SK-N-SH (cell line): ENCODE measurements around the gene CHST11. TPM values are rescaled to one million over a fixed set of nuclear protein-coding genes. Genes with fewer than 3 reads are reported as not detected.
A peak's percentile ranks its signal among the peaks of the same experiment; 100 is the strongest.

Experiments
- CTCF ChIA-PET: fragments of 300-600, 350-600 bp; formaldehyde crosslinking; extraction: SDS; loops from one replicate; lab custom pipeline; 2021; lab: Yijun Ruan, JAX
- POLR2A ChIA-PET: fragments of 350-600 bp; sonication (Branson Sonifier 250); formaldehyde crosslinking; extraction: SDS; loops from one replicate; lab custom pipeline; 2020; ENCODE audit warnings: antibody characterized with exemption, inconsistent platforms; lab: Yijun Ruan, JAX
- DNase-seq: peaks from one replicate; pipeline ENCODE4 v3.0.0; 2012
- H2AFZ ChIP-seq: fragments of 200-600 bp; sonication (generic); 2 replicates; pipeline ENCODE4 v1.8.1; 2016; ENCODE audit warnings: antibody characterized with exemption, mild to moderate bottlenecking, low read depth
- H3F3A ChIP-seq: fragments of 200-600 bp; sonication (generic); replicated peaks from 2 replicates; pipeline ENCODE3; 2016; ENCODE audit warnings: antibody characterized with exemption, mild to moderate bottlenecking; ENCODE audit not compliant: insufficient read depth
- H3K27ac ChIP-seq, 2 experiments: fragments of 200-500 bp in 1 of 2; fragments of 200-600 bp in 1 of 2; sonication (Bioruptor generic) in 1 of 2; sonication (generic), shearing (Covaris generic) in 1 of 2; 2 replicates each; pipeline versions ENCODE4 v1.5.1 to v1.6.1; 2014 to 2016; ENCODE audit warnings: low read depth in 2 of 2, inconsistent platforms in 1 of 2, low read length in 1 of 2, mild to moderate bottlenecking in 1 of 2, mixed read lengths in 1 of 2
- H3K27me3 ChIP-seq: fragments of 200-600 bp; sonication (generic), shearing (Covaris generic); 2 replicates; pipeline ENCODE4 v1.6.1; 2016; ENCODE audit warnings: mixed run types; ENCODE audit not compliant: insufficient read depth
- H3K36me3 ChIP-seq, 2 experiments: fragments of 200-500 bp in 1 of 2; fragments of 200-600 bp in 1 of 2; sonication (Bioruptor generic) in 1 of 2; sonication (generic) in 1 of 2; replicated peaks in 1 of 2; 2 replicates each; pipeline versions ENCODE3 to v1.5.1; 2014 to 2016; ENCODE audit warnings: low read length in 1 of 2, mild to moderate bottlenecking in 1 of 2; ENCODE audit not compliant: insufficient read depth in 2 of 2, control insufficient read depth in 1 of 2
- H3K4me1 ChIP-seq, 2 experiments: fragments of 200-500 bp in 1 of 2; fragments of 200-600 bp in 1 of 2; sonication (Bioruptor generic) in 1 of 2; sonication (generic), shearing (Covaris generic) in 1 of 2; 2 replicates each; pipeline versions ENCODE4 v1.5.1 to v1.6.1; 2014 to 2016; ENCODE audit warnings: low read depth in 1 of 2, low read length in 1 of 2, mixed run types in 1 of 2; ENCODE audit not compliant: insufficient read depth in 2 of 2, control insufficient read depth in 1 of 2
- H3K4me2 ChIP-seq: fragments of 200-600 bp; sonication (generic), shearing (Covaris generic); 2 replicates; pipeline ENCODE4 v1.6.1; 2017; ENCODE audit warnings: mixed run types
- H3K4me3 ChIP-seq, 2 experiments: fragments of 200-500 bp in 1 of 2; fragments of 200-600 bp in 1 of 2; sonication (Bioruptor generic) in 1 of 2; sonication (generic), shearing (Covaris generic) in 1 of 2; 2 replicates each; pipeline versions ENCODE4 v1.5.1 to v1.8.1; 2014 to 2016; ENCODE audit warnings: low read depth in 2 of 2, inconsistent platforms in 1 of 2, low read length in 1 of 2, mild to moderate bottlenecking in 1 of 2, mixed read lengths in 1 of 2, moderate library complexity in 1 of 2
- H3K79me2 ChIP-seq: fragments of 200-600 bp; sonication (generic); 2 replicates; pipeline ENCODE4 v1.8.1; 2017; ENCODE audit warnings: mild to moderate bottlenecking; ENCODE audit not compliant: insufficient read depth
- H3K9ac ChIP-seq: fragments of 200-600 bp; sonication (generic); 2 replicates; pipeline ENCODE4 v1.6.1; 2017; ENCODE audit warnings: mixed run types
- H3K9me2 ChIP-seq: fragments of 200-600 bp; sonication (generic); 2 replicates; pipeline ENCODE4 v1.6.1; 2017; ENCODE audit warnings: mixed run types
- H3K9me3 ChIP-seq: fragments of 200-600 bp; sonication (generic); 2 replicates; pipeline ENCODE4 v1.6.1; 2017; ENCODE audit warnings: mixed run types, mild to moderate bottlenecking, moderate library complexity
- H4K20me1 ChIP-seq: fragments of 200-600 bp; sonication (generic); 2 replicates; pipeline ENCODE4 v1.6.1; 2017; ENCODE audit warnings: mild to moderate bottlenecking, mixed run types; ENCODE audit not compliant: insufficient read depth
- ELF1 ChIP-seq: IDR thresholded peaks from 2 replicates; pipeline ENCODE4 v1.4.0; 2012
- EP300 ChIP-seq, 2 experiments: IDR thresholded peaks; 2 replicates each; pipeline versions ENCODE4 v1.4.0 to v1.6.1; 2012; ENCODE audit warnings: borderline replicate concordance in 1 of 2, low read depth in 1 of 2, low read length in 1 of 2
- FOSL2 ChIP-seq: IDR thresholded peaks from 2 replicates; pipeline ENCODE4 v1.4.0; 2012; ENCODE audit warnings: low read depth, mild to moderate bottlenecking, moderate library complexity, borderline replicate concordance
- FOXM1 ChIP-seq: IDR thresholded peaks from 2 replicates; pipeline ENCODE4 v1.4.0; 2012; ENCODE audit warnings: low read depth, mild to moderate bottlenecking
- GABPA ChIP-seq: IDR thresholded peaks from 2 replicates; pipeline ENCODE4 v1.4.0; 2012; ENCODE audit warnings: low read depth, mild to moderate bottlenecking
- GATA2 ChIP-seq: sonication (generic); formaldehyde crosslinking; IDR thresholded peaks from 2 replicates; pipeline ENCODE4 v1.5.0; 2020; ENCODE audit warnings: mild to moderate bottlenecking, missing genetic modification reagents
- IRF3 ChIP-seq: fragments of 150-350 bp; IDR thresholded peaks from 2 replicates; pipeline ENCODE4 v1.6.1; 2016; ENCODE audit warnings: mild to moderate bottlenecking, low read depth, low read length
- MEF2A ChIP-seq: IDR thresholded peaks from 2 replicates; pipeline ENCODE4 v1.4.0; 2012; ENCODE audit warnings: low read depth, borderline replicate concordance
- NFIC ChIP-seq: IDR thresholded peaks from 2 replicates; pipeline ENCODE4 v1.4.0; 2012; ENCODE audit warnings: borderline replicate concordance
- NRF1 ChIP-seq: IDR thresholded peaks from 2 replicates; pipeline ENCODE4 v1.6.1; 2012; ENCODE audit warnings: low read depth, mild to moderate bottlenecking, low read length
- PBX3 ChIP-seq: IDR thresholded peaks from 2 replicates; pipeline ENCODE4; 2012
- POLR2AphosphoS5 ChIP-seq: IDR thresholded peaks from 2 replicates; pipeline ENCODE4 v1.6.1; 2012; ENCODE audit warnings: low read depth, low read length
- RAD21 ChIP-seq: IDR thresholded peaks from 2 replicates; pipeline ENCODE4 v1.6.1; 2012; ENCODE audit warnings: mild to moderate bottlenecking, low read length
- RFX5 ChIP-seq: IDR thresholded peaks from 2 replicates; pipeline ENCODE4 v1.6.1; 2012; ENCODE audit warnings: mild to moderate bottlenecking, improper control_type of control experiment, low read length
- RXRA ChIP-seq: IDR thresholded peaks from 2 replicates; pipeline ENCODE4 v1.4.0; 2012; ENCODE audit warnings: low read depth, mild to moderate bottlenecking, borderline replicate concordance
- SIN3A ChIP-seq: IDR thresholded peaks from 2 replicates; pipeline ENCODE4 v1.6.1; 2012; ENCODE audit warnings: low read depth, mild to moderate bottlenecking, low read length, moderate library complexity, borderline replicate concordance
- TCF12 ChIP-seq: IDR thresholded peaks from 2 replicates; pipeline ENCODE4 v1.4.0; 2012
- WGBS: methylation state at CpG from one replicate; pipeline ENCODE4 v1.1.6; 2017; ENCODE audit warnings: low lambda C conversion rate; 5-methylcytosine and 5-hydroxymethylcytosine counted together
- polyA plus RNA-seq, 3 experiments: library from polyadenylated mRNA; depleted of rRNA; stranded (reverse); fragments of >200 nt; gene quantifications; 2 replicates each; pipeline ENCODE4 v1.2.3, GENCODE V29; 2012
- TF ChIP-seq, protein P1 (sequence below): IDR thresholded peaks from 2 replicates; pipeline ENCODE4 v1.4.0; 2012; ENCODE audit warnings: low read depth, borderline replicate concordance
- TF ChIP-seq, protein P2 (sequence below): IDR thresholded peaks from 2 replicates; pipeline ENCODE4 v1.6.1; 2012; ENCODE audit warnings: mild to moderate bottlenecking, low read depth, low read length, moderate library complexity

CHST11 gene
- polyA plus RNA-seq, 1 of the 3 experiments (the other 2 are of a cell fraction): 18.6 TPM

- H3F3A ChIP-seq: peaks cover 10% of the 10 kb centered on the region
- ChIA-PET POLR2A (no interaction called here), CTCF (interaction anchor here (1.1 kb wide), 1 partner anchor 182 kb away, joined by 4 read pairs; no protein-coding TSS in a partner anchor)
- H3K9me3 ChIP-seq: no peaks in the 10 kb centered on the region
- TF ChIP-seq PBX3: no peak
- no peak overlapping the region for H3K27ac ChIP-seq
- DNase-seq: no peak
- no peaks in the 10 kb centered on the region for H3K36me3 ChIP-seq
- 0 out of 2 replicates have a peak, but pooled peaks cover 3% of the 10 kb centered on the region for H3K79me2 ChIP-seq
- WGBS: 97% methylated on average over 7 of the region's 7 CpGs
- no peak overlapping the region for H2AFZ ChIP-seq
- H3K9me2 ChIP-seq: no peaks in the 10 kb centered on the region
- peaks cover 0 to 21% of the 10 kb centered on the region in 2 experiments; a peak in 2 of 4 replicates for H3K4me1 ChIP-seq
- no peaks in the 10 kb centered on the region for H4K20me1 ChIP-seq
- H3K9ac ChIP-seq: no peak overlapping the region
- H3K4me2 ChIP-seq: no peak overlapping the region
- H3K27me3 ChIP-seq: no peaks in the 10 kb centered on the region
- H3K4me3 ChIP-seq: no peak overlapping the region
Measured at GRCh38 chr12:104619305-104619704, 162.6 kb downstream of the CHST11 start.

DNA sequence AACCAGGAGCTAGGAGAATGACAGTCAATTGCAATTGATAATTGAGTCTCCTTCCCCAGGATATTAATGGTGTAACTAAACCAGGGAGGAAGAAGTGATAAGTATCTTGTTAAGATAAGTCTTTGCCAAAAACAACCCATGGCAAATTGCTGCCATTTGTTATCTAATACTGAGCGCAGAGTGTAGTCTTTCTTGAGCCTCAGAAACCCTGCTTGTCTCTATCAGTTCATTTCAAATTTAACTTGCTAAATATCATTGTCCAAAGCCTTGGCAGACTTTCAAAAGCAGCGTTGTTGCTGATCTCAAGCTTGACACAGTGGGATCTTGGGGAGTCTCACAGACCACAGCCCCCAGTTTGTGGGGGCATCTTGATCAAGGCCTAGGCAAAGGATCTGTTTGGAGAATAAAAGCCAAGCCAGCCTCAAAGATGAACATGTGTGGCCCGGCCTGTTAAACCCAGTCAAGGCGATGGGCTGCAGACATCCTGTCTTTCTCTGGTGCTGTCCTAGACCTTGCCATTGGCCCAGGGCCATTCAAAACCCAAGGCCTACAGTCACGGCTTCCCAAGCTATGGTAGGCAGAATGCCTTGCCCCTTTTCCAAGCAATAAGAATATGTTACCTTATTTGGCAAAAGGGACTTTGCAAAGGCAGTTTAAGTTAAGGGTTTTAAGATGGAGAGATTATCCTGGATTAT lies 164.2 kb downstream of the CHST11 start:
- peak; percentile 73 for DNase-seq
- Histone ChIP-seq H3K4me3 (no peak overlapping the region), H3K79me2 (0 out of 2 replicates have a peak, but pooled peaks cover 3% of the 10 kb centered on the region), H3K27ac (peak overlapping the region; percentile 45 to 80; a peak in 3 of 4 replicates), H3K27me3 (no peaks in the 10 kb centered on the region), H3K4me2 (no peak overlapping the region; the same call in 1 of the 2 replicates), H3K4me1 (peaks cover 0 to 21% of the 10 kb centered on the region in 2 experiments; a peak in 2 of 4 replicates), H2AFZ (no peak overlapping the region), H4K20me1 (no peaks in the 10 kb centered on the region), H3F3A (peaks cover 10% of the 10 kb centered on the region), H3K36me3 (no peaks in the 10 kb centered on the region), H3K9me2 (no peaks in the 10 kb centered on the region), H3K9me3 (no peaks in the 10 kb centered on the region), H3K9ac (no peak overlapping the region)
- 64% methylated on average over 5 of the region's 5 CpGs for WGBS
- POLR2A ChIA-PET: no interaction called here
- CTCF ChIA-PET: interaction anchor here (0.8 to 1.8 kb wide), 4 partner anchors 8 to 239 kb away, joined by 3 to 5 read pairs (median 4); no protein-coding TSS in a partner anchor
- peak in 1 of 2 experiments; percentile 80; a peak in 2 of 4 replicates for TF ChIP-seq EP300 (IDR thresholded peaks at IDR 0.05; ENCODE audit: borderline replicate concordance in 1 of 2, low read depth in 1 of 2, low read length in 1 of 2)
- TF ChIP-seq FOXM1: no peak
- 0 out of 2 replicates have a peak, but pooled peaks have one; percentile 36 for TF ChIP-seq POLR2AphosphoS5
- no peak for TF ChIP-seq FOSL2
- peak; percentile 84 for TF ChIP-seq NFIC
- no peak for TF ChIP-seq IRF3
- TF ChIP-seq, protein P1, sequence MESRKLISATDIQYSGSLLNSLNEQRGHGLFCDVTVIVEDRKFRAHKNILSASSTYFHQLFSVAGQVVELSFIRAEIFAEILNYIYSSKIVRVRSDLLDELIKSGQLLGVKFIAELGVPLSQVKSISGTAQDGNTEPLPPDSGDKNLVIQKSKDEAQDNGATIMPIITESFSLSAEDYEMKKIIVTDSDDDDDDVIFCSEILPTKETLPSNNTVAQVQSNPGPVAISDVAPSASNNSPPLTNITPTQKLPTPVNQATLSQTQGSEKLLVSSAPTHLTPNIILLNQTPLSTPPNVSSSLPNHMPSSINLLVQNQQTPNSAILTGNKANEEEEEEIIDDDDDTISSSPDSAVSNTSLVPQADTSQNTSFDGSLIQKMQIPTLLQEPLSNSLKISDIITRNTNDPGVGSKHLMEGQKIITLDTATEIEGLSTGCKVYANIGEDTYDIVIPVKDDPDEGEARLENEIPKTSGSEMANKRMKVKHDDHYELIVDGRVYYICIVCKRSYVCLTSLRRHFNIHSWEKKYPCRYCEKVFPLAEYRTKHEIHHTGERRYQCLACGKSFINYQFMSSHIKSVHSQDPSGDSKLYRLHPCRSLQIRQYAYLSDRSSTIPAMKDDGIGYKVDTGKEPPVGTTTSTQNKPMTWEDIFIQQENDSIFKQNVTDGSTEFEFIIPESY: no peak
- TF ChIP-seq RFX5: no peak
- no peak for TF ChIP-seq GABPA
- no peak for TF ChIP-seq ELF1
- peak; percentile 10; the same call in 1 of the 2 replicates for TF ChIP-seq RAD21
- TF ChIP-seq, protein P2, sequence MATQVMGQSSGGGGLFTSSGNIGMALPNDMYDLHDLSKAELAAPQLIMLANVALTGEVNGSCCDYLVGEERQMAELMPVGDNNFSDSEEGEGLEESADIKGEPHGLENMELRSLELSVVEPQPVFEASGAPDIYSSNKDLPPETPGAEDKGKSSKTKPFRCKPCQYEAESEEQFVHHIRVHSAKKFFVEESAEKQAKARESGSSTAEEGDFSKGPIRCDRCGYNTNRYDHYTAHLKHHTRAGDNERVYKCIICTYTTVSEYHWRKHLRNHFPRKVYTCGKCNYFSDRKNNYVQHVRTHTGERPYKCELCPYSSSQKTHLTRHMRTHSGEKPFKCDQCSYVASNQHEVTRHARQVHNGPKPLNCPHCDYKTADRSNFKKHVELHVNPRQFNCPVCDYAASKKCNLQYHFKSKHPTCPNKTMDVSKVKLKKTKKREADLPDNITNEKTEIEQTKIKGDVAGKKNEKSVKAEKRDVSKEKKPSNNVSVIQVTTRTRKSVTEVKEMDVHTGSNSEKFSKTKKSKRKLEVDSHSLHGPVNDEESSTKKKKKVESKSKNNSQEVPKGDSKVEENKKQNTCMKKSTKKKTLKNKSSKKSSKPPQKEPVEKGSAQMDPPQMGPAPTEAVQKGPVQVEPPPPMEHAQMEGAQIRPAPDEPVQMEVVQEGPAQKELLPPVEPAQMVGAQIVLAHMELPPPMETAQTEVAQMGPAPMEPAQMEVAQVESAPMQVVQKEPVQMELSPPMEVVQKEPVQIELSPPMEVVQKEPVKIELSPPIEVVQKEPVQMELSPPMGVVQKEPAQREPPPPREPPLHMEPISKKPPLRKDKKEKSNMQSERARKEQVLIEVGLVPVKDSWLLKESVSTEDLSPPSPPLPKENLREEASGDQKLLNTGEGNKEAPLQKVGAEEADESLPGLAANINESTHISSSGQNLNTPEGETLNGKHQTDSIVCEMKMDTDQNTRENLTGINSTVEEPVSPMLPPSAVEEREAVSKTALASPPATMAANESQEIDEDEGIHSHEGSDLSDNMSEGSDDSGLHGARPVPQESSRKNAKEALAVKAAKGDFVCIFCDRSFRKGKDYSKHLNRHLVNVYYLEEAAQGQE: no peak
- no peak for TF ChIP-seq MEF2A
- TF ChIP-seq GATA2 (CRISPR knock-in tag): peak; percentile 84
- TF ChIP-seq RXRA: no peak
- TF ChIP-seq SIN3A: no peak
- TF ChIP-seq NRF1: no peak
- TF ChIP-seq TCF12: peak; percentile 68
